ENCODE results near the gene MFAP4. TPM values are rescaled to one million over a fixed set of nuclear protein-coding genes. Genes with fewer than 3 reads are reported as not detected.

Gene MFAP4
- total RNA-seq, 1 experiment from 2014 or later = 24.8 TPM

DNA sequence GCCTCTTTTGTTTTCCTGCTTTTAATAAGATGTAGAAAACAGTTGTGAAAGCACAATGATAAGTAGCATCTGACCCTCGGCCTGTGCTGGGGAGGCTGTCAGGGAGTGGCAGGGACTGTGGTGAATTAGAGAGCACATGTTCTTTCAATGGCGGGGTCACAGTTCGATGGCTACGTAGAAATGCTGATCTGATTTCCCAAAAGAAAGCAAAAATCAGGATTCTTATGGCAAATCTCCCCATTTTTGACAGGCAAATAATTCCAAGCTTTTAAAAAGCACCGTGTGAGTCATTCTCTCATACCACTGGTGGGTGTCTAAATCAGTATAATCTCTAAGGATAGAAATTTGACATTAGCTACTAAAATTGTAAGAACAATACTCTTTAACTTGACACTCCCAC lies 12.9 kb downstream of the MFAP4 start:
- Histone ChIP-seq H3K4me3 (ENCODE audit: insufficient read depth, low read depth, low read length) (no peak overlapping the region), H3K36me3 (replicated peaks; ENCODE audit: control insufficient read depth, insufficient read depth, low read length) (0 out of 2 replicates have a peak, but pooled peaks cover 1% of the 10 kb centered on the region), H3K27me3 (ENCODE audit: control insufficient read depth, insufficient read depth, low read length) (no peaks in the 10 kb centered on the region)
- no peak for DNase-seq

DNA sequence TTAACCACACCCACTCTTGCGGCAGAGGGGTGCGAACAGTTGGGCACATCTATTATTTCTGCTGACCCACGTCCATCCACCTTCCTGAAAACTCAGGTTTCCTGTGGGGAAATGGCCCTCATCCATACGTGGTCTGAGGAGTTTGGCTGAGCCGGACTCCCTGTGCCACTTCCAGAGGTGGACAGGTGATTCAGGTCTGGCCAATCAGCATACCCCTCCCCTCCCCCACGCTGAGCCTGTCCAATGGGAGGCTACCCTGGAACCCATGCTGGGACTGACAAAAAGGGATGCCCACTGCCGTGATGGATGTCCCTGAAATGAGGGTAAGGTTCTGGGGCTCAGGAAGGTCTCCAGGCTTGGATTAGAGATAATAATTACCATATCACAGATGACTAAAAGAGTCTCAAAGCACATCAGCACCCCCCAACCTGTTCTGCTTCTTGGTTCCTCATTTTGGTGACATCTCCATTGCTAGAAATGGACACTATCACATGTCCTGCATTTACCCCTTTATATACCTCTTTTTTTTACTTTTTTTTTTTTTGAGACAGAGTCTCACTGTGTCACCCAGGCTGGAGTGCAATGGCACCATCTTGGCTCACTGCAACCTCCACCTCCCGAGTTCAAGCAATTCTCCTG lies 14.0 kb downstream of the MFAP4 start:
- no peak overlapping the region for H3K4me3 ChIP-seq (ENCODE audit: insufficient read depth, low read depth, low read length)
- DNase-seq = no peak
- 0 out of 2 replicates have a peak, but pooled peaks cover 1% of the 10 kb centered on the region for H3K36me3 ChIP-seq (replicated peaks; ENCODE audit: control insufficient read depth, insufficient read depth, low read length)
- H3K27me3 ChIP-seq (ENCODE audit: control insufficient read depth, insufficient read depth, low read length) = no peaks in the 10 kb centered on the region

- H3K27me3 ChIP-seq (ENCODE audit: control insufficient read depth, insufficient read depth, low read length) = no peaks in the 10 kb centered on the region
- no peak overlapping the region for H3K4me3 ChIP-seq (ENCODE audit: insufficient read depth, low read depth, low read length)
- H3K36me3 ChIP-seq (replicated peaks; ENCODE audit: control insufficient read depth, insufficient read depth, low read length) = 0 out of 2 replicates have a peak, but pooled peaks cover 1% of the 10 kb centered on the region
- no peak for DNase-seq
Measured at GRCh38 chr17:19372439-19372838, 14.6 kb downstream of the MFAP4 start.

GRCh38 chr17:19372011-19372370 lies 15.0 kb downstream of the MFAP4 start:
- DNase-seq = no peak

DNA sequence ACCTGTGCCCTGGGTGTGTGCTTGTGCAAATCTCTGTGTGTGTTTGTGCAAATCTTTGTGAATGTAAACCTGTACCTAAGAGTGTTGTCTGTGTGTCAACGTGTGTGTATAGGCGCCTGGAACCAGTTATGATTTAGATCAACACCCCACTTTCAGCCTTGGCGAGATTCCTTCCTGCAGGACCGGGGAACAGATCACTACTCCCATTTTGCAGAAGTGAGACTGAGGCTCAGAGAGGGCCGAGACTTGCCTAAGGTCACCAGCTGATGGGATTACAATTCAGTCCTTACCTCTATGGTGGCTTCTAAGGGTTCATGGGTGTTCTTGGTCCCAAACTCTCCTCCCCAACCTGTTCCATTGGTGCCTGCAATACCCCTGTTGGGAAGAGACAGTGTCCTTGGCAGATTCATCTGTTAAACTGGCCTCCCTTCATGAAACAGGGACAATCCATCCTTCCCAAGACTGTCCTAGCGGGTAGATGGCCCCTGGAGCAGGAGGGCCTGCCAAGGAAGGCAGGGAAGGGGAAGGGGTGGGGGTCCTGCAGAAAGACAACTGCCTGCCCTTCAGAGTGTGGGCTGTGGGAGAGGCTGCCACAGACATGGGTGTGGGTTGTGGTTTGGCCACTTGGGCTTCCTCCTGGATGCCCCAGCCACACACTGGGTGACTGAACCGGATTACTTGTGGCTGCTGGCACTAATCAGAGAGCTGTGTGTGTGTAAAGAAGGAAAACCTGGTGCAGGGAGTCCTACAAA lies 15.6 kb downstream of the MFAP4 start:
- Histone ChIP-seq H3K27me3 (ENCODE audit: control insufficient read depth, insufficient read depth, low read length) (no peaks in the 10 kb centered on the region), H3K4me3 (ENCODE audit: insufficient read depth, low read depth, low read length) (no peak overlapping the region), H3K36me3 (replicated peaks; ENCODE audit: control insufficient read depth, insufficient read depth, low read length) (0 out of 2 replicates have a peak, but pooled peaks cover 1% of the 10 kb centered on the region)
- DNase-seq = no peak

More at GRCh38 chr17:19372011-19372370, 15.0 kb downstream of the MFAP4 start:
- Histone ChIP-seq H3K4me3 (ENCODE audit: insufficient read depth, low read depth, low read length) (no peak overlapping the region), H3K36me3 (replicated peaks; ENCODE audit: control insufficient read depth, insufficient read depth, low read length) (0 out of 2 replicates have a peak, but pooled peaks cover 1% of the 10 kb centered on the region), H3K27me3 (ENCODE audit: control insufficient read depth, insufficient read depth, low read length) (no peaks in the 10 kb centered on the region)

DNA sequence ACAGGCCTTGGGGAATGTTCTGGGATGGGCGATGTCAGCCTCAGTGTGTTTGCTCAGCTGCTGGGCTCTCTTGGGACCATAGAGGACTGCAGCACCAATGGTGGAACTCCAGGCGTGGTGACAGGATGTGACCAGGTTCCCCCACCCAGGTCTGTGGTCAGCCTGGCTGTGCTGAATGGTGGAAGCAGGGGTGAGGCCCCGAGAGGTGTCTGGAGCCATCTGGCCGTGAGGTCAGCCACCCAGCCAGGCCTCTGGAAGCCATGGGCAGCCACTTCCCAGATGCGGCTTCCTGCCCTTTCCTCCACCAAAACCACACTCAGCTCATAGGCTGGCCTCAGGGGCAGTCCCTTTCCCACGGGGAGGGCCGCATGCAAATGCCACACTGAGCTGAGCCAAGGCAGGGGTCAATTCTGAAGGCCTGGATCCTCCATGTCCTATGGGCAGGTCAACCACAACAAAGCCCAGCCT lies 16.5 kb downstream of the MFAP4 start:
- no peak for DNase-seq
- Histone ChIP-seq H3K36me3 (replicated peaks; ENCODE audit: control insufficient read depth, insufficient read depth, low read length) (0 out of 2 replicates have a peak, but pooled peaks cover 1% of the 10 kb centered on the region), H3K27me3 (ENCODE audit: control insufficient read depth, insufficient read depth, low read length) (no peaks in the 10 kb centered on the region), H3K4me3 (ENCODE audit: insufficient read depth, low read depth, low read length) (no peak overlapping the region)

DNA sequence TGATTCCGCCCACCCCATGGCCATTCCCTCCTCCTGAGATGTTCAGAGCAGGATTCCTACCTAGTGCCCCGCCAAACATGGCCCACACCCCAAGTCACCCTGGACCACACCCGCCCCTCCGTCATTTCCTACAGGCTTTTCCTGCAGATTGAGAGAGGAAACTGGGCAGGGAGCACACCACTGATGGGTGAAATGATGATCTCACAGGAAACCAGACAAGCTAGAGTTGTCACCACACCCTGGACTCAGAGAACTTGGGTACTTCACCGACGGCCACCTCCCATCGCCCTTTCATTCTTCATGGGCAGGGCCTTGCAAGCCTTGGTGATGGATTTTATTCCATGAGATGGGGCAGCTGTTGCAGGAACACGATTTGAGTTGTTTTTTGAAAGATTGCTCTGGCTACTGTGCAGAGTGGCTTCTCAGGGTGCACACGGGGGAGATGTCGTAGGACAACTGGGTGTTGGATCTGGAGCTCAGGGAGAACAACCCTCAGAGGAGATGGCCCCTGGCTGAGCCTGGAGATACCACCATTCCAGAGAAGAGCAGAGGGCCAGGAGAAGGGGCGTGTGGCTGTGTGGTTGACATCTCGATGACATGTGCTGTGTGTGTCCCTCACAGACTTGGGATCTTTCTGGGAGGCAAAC lies 17.0 kb downstream of the MFAP4 start:
- H3K36me3 ChIP-seq (replicated peaks; ENCODE audit: control insufficient read depth, insufficient read depth, low read length) = 0 out of 2 replicates have a peak, but pooled peaks cover 1% of the 10 kb centered on the region
- no peak for DNase-seq
- H3K4me3 ChIP-seq (ENCODE audit: insufficient read depth, low read depth, low read length) = no peak overlapping the region
- no peaks in the 10 kb centered on the region for H3K27me3 ChIP-seq (ENCODE audit: control insufficient read depth, insufficient read depth, low read length)

GRCh38 chr17:19369107-19369778 lies 17.7 kb downstream of the MFAP4 start:
- Histone ChIP-seq H3K4me3 (ENCODE audit: insufficient read depth, low read depth, low read length) (no peak overlapping the region), H3K27me3 (ENCODE audit: control insufficient read depth, insufficient read depth, low read length) (no peaks in the 10 kb centered on the region), H3K36me3 (replicated peaks; ENCODE audit: control insufficient read depth, insufficient read depth, low read length) (0 out of 2 replicates have a peak, but pooled peaks cover 1% of the 10 kb centered on the region)
- no peak for DNase-seq

DNA sequence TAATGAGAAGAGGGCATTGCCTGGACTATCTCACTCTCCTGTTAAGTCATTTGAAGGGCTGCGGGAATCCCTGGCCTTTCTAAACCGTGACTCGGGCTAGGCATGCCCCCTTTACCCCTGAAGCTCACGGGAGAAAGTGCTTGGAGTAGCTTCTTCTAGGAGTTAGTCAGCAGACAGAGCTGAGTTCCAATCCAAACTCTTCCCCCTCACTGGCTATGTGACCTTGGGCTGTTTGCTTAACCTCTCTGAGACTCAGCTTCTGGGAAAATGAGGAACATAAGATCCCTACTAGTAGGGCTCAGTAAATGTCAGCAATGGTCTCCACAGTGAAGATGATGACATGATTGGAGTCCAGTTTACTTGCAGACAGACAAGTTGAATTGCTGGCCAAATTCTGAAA lies 18.8 kb downstream of the MFAP4 start:
- 0 out of 2 replicates have a peak, but pooled peaks cover 1% of the 10 kb centered on the region for H3K36me3 ChIP-seq (replicated peaks; ENCODE audit: control insufficient read depth, insufficient read depth, low read length)
- no peaks in the 10 kb centered on the region for H3K27me3 ChIP-seq (ENCODE audit: control insufficient read depth, insufficient read depth, low read length)
- DNase-seq = no peak
- no peak overlapping the region for H3K4me3 ChIP-seq (ENCODE audit: insufficient read depth, low read depth, low read length)

- no peak for DNase-seq
- H3K4me3 ChIP-seq (ENCODE audit: insufficient read depth, low read depth, low read length) = no peak overlapping the region
- H3K27me3 ChIP-seq (ENCODE audit: control insufficient read depth, insufficient read depth, low read length) = no peaks in the 10 kb centered on the region
- 0 out of 2 replicates have a peak, but pooled peaks cover 1% of the 10 kb centered on the region for H3K36me3 ChIP-seq (replicated peaks; ENCODE audit: control insufficient read depth, insufficient read depth, low read length)
Measured at GRCh38 chr17:19366637-19366972, 20.4 kb downstream of the MFAP4 start.

- DNase-seq = no peak
- Histone ChIP-seq H3K36me3 (replicated peaks; ENCODE audit: control insufficient read depth, insufficient read depth, low read length) (no peaks in the 10 kb centered on the region), H3K27me3 (ENCODE audit: control insufficient read depth, insufficient read depth, low read length) (no peaks in the 10 kb centered on the region), H3K4me3 (ENCODE audit: insufficient read depth, low read depth, low read length) (no peak overlapping the region)
Measured at GRCh38 chr17:19365833-19366636, 21.0 kb downstream of the MFAP4 start.

GRCh38 chr17:19365499-19365817 lies 21.5 kb downstream of the MFAP4 start:
- Histone ChIP-seq H3K36me3 (replicated peaks; ENCODE audit: control insufficient read depth, insufficient read depth, low read length) (no peaks in the 10 kb centered on the region), H3K4me3 (ENCODE audit: insufficient read depth, low read depth, low read length) (no peak overlapping the region), H3K27me3 (ENCODE audit: control insufficient read depth, insufficient read depth, low read length) (no peaks in the 10 kb centered on the region)
- DNase-seq = no peak

- DNase-seq = no peak
- Histone ChIP-seq H3K4me3 (ENCODE audit: insufficient read depth, low read depth, low read length) (no peak overlapping the region), H3K36me3 (replicated peaks; ENCODE audit: control insufficient read depth, insufficient read depth, low read length) (no peaks in the 10 kb centered on the region), H3K27me3 (ENCODE audit: control insufficient read depth, insufficient read depth, low read length) (no peaks in the 10 kb centered on the region)
Measured at GRCh38 chr17:19364699-19365498, 22.1 kb downstream of the MFAP4 start.
